Parathyroid adenoma (tissue), 2 donors: ENCODE results near the gene NXNL2.

Experiments used
- H2AFZ ChIP-seq: fragments of 300-600 bp; sonication (generic); one replicate; pipeline ENCODE4 v1.7.0; 2017; ENCODE audit warnings: antibody characterized with exemption, mild to moderate bottlenecking
- H3K27ac ChIP-seq: fragments of 300-600 bp; sonication (generic); one replicate; pipeline ENCODE4 v1.7.0; 2017
- H3K27me3 ChIP-seq: fragments of 300-600 bp; sonication (generic); one replicate; pipeline ENCODE4 v1.7.0; 2017; ENCODE audit warnings: low read length; ENCODE audit not compliant: control insufficient read depth, insufficient read depth
- H3K36me3 ChIP-seq: fragments of 300-600 bp; sonication (generic); one replicate; pipeline ENCODE4 v1.7.0; 2017; ENCODE audit warnings: low read length; ENCODE audit not compliant: control insufficient read depth, insufficient read depth
- H3K4me1 ChIP-seq: fragments of 300-600 bp; sonication (generic); one replicate; pipeline ENCODE4 v1.7.0; 2017; ENCODE audit warnings: control low read depth
- H3K4me2 ChIP-seq: fragments of 300-600 bp; sonication (generic); one replicate; pipeline ENCODE4 v1.7.0; 2017; ENCODE audit warnings: low read length
- H3K4me3 ChIP-seq: fragments of 300-600 bp; sonication (generic); one replicate; pipeline ENCODE4 v1.7.0; 2017; ENCODE audit warnings: low read depth, low read length
- H3K79me2 ChIP-seq: fragments of 300-600 bp; sonication (generic); one replicate; pipeline ENCODE4 v1.7.0; 2017; ENCODE audit warnings: control low read depth
- H3K9ac ChIP-seq: fragments of 300-600 bp; sonication (generic); one replicate; pipeline ENCODE4 v1.7.0; 2017; ENCODE audit warnings: mild to moderate bottlenecking
- H3K9me3 ChIP-seq: fragments of 300-600 bp; sonication (generic); one replicate; pipeline ENCODE4 v1.7.0; 2017; ENCODE audit warnings: low read length; ENCODE audit not compliant: control insufficient read depth
- TF ChIP-seq, protein P1 (sequence below): fragments of 300-600 bp; sonication (generic); IDR thresholded peaks from one replicate; pipeline ENCODE4 v1.7.0; 2017; ENCODE audit warnings: antibody characterized with exemption, mild to moderate bottlenecking
- donor health status: primary hyperparathyroidism.

Gene NXNL2

DNA sequence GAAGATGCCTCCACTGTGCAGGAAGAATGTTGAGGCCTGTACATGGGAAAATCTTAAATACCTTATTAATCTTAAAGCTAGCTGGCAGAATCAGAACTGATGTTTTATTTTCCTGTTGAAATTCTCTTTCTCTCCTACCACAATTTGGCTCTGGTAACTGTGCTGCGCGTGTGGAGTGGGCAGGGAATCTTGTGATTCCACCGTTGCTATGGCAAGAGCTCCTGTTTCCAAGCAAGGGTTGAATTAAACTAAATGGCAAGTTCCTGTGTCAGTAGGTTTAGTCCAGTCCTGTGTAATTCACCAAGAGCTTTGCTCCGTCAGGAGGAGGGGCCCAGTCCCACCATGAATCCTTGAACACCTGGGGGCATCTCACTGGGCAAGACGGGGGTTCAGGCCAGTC lies 36.4 kb downstream of the NXNL2 start:
- no peak overlapping the region for H3K4me3 ChIP-seq
- H2AFZ ChIP-seq, result no peak overlapping the region
- no peak overlapping the region for H3K4me2 ChIP-seq
- no peak overlapping the region for H3K27ac ChIP-seq
- no peaks in the 10 kb centered on the region for H3K27me3 ChIP-seq
- H3K9me3 ChIP-seq, result no peaks in the 10 kb centered on the region
- no peaks in the 10 kb centered on the region for H3K4me1 ChIP-seq
- TF ChIP-seq, protein P1, sequence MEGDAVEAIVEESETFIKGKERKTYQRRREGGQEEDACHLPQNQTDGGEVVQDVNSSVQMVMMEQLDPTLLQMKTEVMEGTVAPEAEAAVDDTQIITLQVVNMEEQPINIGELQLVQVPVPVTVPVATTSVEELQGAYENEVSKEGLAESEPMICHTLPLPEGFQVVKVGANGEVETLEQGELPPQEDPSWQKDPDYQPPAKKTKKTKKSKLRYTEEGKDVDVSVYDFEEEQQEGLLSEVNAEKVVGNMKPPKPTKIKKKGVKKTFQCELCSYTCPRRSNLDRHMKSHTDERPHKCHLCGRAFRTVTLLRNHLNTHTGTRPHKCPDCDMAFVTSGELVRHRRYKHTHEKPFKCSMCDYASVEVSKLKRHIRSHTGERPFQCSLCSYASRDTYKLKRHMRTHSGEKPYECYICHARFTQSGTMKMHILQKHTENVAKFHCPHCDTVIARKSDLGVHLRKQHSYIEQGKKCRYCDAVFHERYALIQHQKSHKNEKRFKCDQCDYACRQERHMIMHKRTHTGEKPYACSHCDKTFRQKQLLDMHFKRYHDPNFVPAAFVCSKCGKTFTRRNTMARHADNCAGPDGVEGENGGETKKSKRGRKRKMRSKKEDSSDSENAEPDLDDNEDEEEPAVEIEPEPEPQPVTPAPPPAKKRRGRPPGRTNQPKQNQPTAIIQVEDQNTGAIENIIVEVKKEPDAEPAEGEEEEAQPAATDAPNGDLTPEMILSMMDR, result no peak
- H3K36me3 ChIP-seq, result no peaks in the 10 kb centered on the region
- H3K79me2 ChIP-seq, result no peaks in the 10 kb centered on the region
- no peak overlapping the region for H3K9ac ChIP-seq

DNA sequence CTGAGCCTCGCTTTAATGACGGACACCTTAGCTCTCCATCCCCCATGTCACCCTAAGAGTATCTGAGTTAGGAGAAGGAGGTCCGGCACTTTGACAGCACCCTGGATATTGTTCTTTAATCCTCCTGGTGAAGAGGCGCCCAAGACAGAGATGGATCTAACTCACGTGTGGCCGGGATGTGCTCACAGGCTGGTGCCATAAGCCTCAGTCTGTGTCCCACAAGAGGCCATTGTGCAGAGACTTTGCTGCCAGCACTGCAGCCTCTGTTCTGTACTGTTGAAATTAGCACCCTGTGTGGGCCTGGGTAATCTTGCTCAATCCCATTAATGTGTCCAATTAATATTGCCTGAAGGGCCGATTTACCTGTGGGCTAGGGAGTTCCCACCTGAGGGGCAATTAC lies 37.7 kb downstream of the NXNL2 start:
- no peaks in the 10 kb centered on the region for H3K36me3 ChIP-seq
- H3K4me3 ChIP-seq, result no peak overlapping the region
- H2AFZ ChIP-seq, result no peak overlapping the region
- H3K4me1 ChIP-seq, result no peaks in the 10 kb centered on the region
- no peak overlapping the region for H3K9ac ChIP-seq
- H3K27ac ChIP-seq, result no peak overlapping the region
- no peaks in the 10 kb centered on the region for H3K9me3 ChIP-seq
- TF ChIP-seq, protein P1, result no peak
- H3K27me3 ChIP-seq, result no peaks in the 10 kb centered on the region
- H3K79me2 ChIP-seq, result no peaks in the 10 kb centered on the region
- H3K4me2 ChIP-seq, result no peak overlapping the region

DNA sequence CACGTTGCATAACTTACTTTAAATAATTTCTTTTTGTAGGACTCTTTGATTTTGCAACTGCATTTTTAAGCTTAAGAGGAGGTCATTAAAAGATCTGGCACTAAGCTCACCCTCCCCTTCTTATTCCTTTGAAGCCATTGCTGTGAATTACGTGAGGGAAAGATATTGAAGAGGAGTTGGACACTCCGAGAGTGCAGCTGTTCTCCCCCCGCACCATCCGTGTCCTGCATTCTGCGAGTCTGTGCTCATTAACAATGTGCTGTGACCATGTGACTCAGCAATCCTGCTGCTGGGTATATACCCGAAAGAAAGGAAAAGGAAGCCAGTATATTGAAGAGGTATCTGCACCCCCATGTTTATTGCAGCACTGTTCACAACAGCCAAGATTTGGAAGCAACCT lies 40.0 kb downstream of the NXNL2 start:
- Histone ChIP-seq H3K4me3 (no peak overlapping the region), H3K4me1 (no peaks in the 10 kb centered on the region), H3K4me2 (no peak overlapping the region), H3K27me3 (no peaks in the 10 kb centered on the region), H3K27ac (no peak overlapping the region), H3K9me3 (no peaks in the 10 kb centered on the region), H3K79me2 (no peaks in the 10 kb centered on the region), H3K36me3 (no peaks in the 10 kb centered on the region), H2AFZ (no peak overlapping the region), H3K9ac (no peak overlapping the region)
- TF ChIP-seq, protein P1, result no peak

DNA sequence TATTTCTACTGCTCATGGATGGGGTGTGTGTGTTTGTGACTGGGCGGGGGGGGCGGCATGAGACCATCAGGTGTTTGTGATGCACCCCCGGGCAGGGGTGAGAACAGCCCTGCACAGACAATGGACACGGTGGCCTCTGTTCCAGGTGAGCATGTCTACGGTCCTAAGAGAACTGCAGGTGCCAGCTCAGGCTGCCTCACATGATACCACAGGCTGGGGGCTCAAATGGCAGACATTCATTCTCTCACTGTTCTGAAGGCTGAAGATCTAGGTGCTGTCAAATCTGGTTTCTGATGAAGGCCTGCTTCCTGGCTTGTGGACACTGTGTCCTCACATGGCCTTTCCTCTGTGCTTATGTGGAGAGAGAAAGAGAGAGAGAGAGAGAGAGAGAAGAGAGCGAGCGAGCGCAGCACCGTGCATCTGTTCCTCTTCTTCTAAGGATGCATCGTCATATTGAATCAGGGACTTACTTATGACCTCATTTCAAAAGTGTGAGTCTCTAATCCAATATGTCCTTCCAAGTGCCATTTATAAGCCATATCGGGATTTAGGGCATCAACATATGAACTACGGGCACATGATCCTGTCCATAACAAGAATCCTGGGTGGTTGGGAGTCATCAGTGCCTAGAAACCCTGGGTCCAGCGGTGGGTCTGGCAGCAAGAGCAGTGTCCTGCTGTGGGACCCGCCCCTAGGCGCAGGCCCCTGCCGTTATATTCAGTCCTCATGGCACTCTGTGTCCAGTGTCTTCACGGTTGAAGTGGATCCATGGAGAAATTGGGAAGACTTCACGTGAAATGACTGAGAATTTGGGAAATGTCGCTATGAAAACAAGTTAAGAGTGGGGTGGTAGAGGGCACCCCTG lies 42.5 kb downstream of the NXNL2 start:
- H3K9ac ChIP-seq, result no peak overlapping the region
- no peaks in the 10 kb centered on the region for H3K27me3 ChIP-seq
- no peak overlapping the region for H3K27ac ChIP-seq
- no peak overlapping the region for H3K4me2 ChIP-seq
- no peak overlapping the region for H2AFZ ChIP-seq
- H3K36me3 ChIP-seq, result no peaks in the 10 kb centered on the region
- H3K4me3 ChIP-seq, result no peak overlapping the region
- TF ChIP-seq, protein P1, result no peak
- H3K4me1 ChIP-seq, result no peaks in the 10 kb centered on the region
- no peaks in the 10 kb centered on the region for H3K79me2 ChIP-seq
- H3K9me3 ChIP-seq, result no peaks in the 10 kb centered on the region
